ENCODE measurements around the gene SLC38A8.

Gene SLC38A8

DNA sequence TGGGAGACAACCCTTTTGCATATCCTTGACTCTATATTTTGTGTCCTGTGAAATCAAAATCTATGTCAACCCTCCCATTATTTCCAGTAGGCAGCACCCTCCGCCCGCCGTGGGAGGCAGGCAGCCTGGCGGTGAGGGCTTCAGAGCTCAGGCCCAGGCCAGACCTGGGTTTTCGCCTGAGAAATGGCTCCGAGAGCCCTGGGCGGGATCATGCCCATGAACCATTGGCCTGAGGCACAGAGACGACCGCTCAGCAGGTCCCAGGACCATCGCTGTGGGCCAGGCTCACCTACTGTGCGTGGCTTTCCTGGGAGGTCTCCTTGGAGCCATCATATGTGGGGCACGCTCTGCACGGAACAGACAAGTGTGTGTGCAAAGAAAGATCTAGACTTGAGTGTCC lies 6.3 kb upstream of the SLC38A8 start:
- in situ Hi-C loops (cut with MboI; ENCODE audit: low pct_unique_long_range_greater_than_20kb, low sequenced_read_pairs, unreplicated experiment), result no loop called here
- no peak for DNase-seq (ENCODE audit: low spot score)
- TF ChIP-seq CTCF (IDR thresholded peaks at IDR 0.05; ENCODE audit: extremely low read depth, insufficient read depth, missing control alignments), result no peak

GRCh38 chr16:84048270-84048669 lies 5.7 kb upstream of the SLC38A8 start:
- in situ Hi-C loops (cut with MboI; ENCODE audit: low pct_unique_long_range_greater_than_20kb, low sequenced_read_pairs, unreplicated experiment), result no loop called here
- no peak for TF ChIP-seq CTCF (IDR thresholded peaks at IDR 0.05; ENCODE audit: extremely low read depth, insufficient read depth, missing control alignments)
- DNase-seq (ENCODE audit: low spot score), result no peak

DNA sequence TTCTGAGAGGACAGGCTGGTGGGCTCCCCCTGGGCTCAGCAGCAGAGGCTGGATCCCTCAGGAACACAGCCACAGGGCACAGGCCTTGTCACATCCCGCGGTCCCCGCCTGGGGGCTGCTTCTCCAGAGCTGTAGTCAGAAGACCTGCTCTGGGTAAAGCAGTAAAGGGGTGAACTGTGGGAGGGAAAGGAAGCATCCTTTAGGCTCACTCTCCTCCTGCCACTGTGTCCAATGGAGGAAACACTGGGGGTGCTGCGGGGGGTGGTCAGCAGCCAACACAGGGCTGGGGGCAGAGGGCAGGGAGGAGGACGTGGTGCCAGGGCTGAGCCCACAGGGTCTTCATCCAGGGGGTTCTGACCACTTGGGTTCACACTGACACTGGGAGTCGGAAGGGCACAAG lies 5.0 kb upstream of the SLC38A8 start:
- in situ Hi-C loops (cut with MboI; ENCODE audit: low pct_unique_long_range_greater_than_20kb, low sequenced_read_pairs, unreplicated experiment), result no loop called here
- DNase-seq (ENCODE audit: low spot score), result no peak
- no peak for TF ChIP-seq CTCF (IDR thresholded peaks at IDR 0.05; ENCODE audit: extremely low read depth, insufficient read depth, missing control alignments)

- no peak for TF ChIP-seq CTCF (IDR thresholded peaks at IDR 0.05; ENCODE audit: extremely low read depth, insufficient read depth, missing control alignments)
- DNase-seq (ENCODE audit: low spot score), result no peak
- in situ Hi-C loops (cut with MboI; ENCODE audit: low pct_unique_long_range_greater_than_20kb, low sequenced_read_pairs, unreplicated experiment), result no loop called here
Observed at GRCh38 chr16:84047206-84047605, 4.6 kb upstream of the SLC38A8 start.

- no peak for TF ChIP-seq CTCF (IDR thresholded peaks at IDR 0.05; ENCODE audit: extremely low read depth, insufficient read depth, missing control alignments)
- in situ Hi-C loops (cut with MboI; ENCODE audit: low pct_unique_long_range_greater_than_20kb, low sequenced_read_pairs, unreplicated experiment), result no loop called here
Observed at GRCh38 chr16:84045818-84046470, 3.3 kb upstream of the SLC38A8 start.

GRCh38 chr16:84045001-84045817 lies 2.6 kb upstream of the SLC38A8 start:
- in situ Hi-C loops (cut with MboI; ENCODE audit: low pct_unique_long_range_greater_than_20kb, low sequenced_read_pairs, unreplicated experiment), result no loop called here
- DNase-seq (ENCODE audit: low spot score), result no peak
- TF ChIP-seq CTCF (IDR thresholded peaks at IDR 0.05; ENCODE audit: extremely low read depth, insufficient read depth, missing control alignments), result no peak

More at GRCh38 chr16:84045818-84046470, 3.3 kb upstream of the SLC38A8 start:
- no peak for DNase-seq (ENCODE audit: low spot score)

All from GM13977 (cell line).